Measurements from ENCODE around the gene RAVER2.
"Not testable (repeated sequence)": the region's sequence is repeated elsewhere in the genome, so short reads cannot be mapped to it uniquely, and the experiment has no call there.

The RAVER2 gene

GRCh38 chr1:64748222-64748621 lies 3.3 kb downstream of the RAVER2 start:
- no peak for DNase-seq

- no peak for DNase-seq
Measured at GRCh38 chr1:64748706-64749105, 3.8 kb downstream of the RAVER2 start.

- no peak for DNase-seq
Measured at GRCh38 chr1:64750092-64750491, 5.2 kb downstream of the RAVER2 start.

- DNase-seq, result no peak
Measured at GRCh38 chr1:64750875-64751274, 6.0 kb downstream of the RAVER2 start.

GRCh38 chr1:64754173-64754572 lies 9.3 kb downstream of the RAVER2 start:
- no peak for DNase-seq

GRCh38 chr1:64755361-64755760 lies 10.5 kb downstream of the RAVER2 start:
- no peak for DNase-seq

- DNase-seq, result no peak
Measured at GRCh38 chr1:64756770-64757169, 11.9 kb downstream of the RAVER2 start.

GRCh38 chr1:64757213-64757612 lies 12.3 kb downstream of the RAVER2 start:
- no peak for DNase-seq

- no peak for DNase-seq
Measured at GRCh38 chr1:64758233-64758632, 13.4 kb downstream of the RAVER2 start.

- no peak for DNase-seq
Measured at GRCh38 chr1:64759968-64760367, 15.1 kb downstream of the RAVER2 start.

- no peak for DNase-seq
Measured at GRCh38 chr1:64765012-64765411, 20.1 kb downstream of the RAVER2 start.

- DNase-seq, result no peak
Measured at GRCh38 chr1:64765826-64766225, 21.0 kb downstream of the RAVER2 start.

GRCh38 chr1:64766429-64766828 lies 21.6 kb downstream of the RAVER2 start:
- no peak for DNase-seq

- no peak for DNase-seq
Measured at GRCh38 chr1:64769482-64769881, 24.6 kb downstream of the RAVER2 start.

GRCh38 chr1:64769971-64770370 lies 25.1 kb downstream of the RAVER2 start:
- DNase-seq, result no peak

- not testable (repeated sequence) for DNase-seq
Measured at GRCh38 chr1:64773306-64773705, 28.4 kb downstream of the RAVER2 start.

- no peak for DNase-seq
Measured at GRCh38 chr1:64775113-64775512, 30.2 kb downstream of the RAVER2 start.

GRCh38 chr1:64782044-64782443 lies 37.2 kb downstream of the RAVER2 start:
- DNase-seq, result not testable (repeated sequence)

GRCh38 chr1:64782848-64783247 lies 38.0 kb downstream of the RAVER2 start:
- DNase-seq, result not testable (repeated sequence)

- no peak for DNase-seq
Measured at GRCh38 chr1:64790832-64791487, 46.1 kb downstream of the RAVER2 start.

GRCh38 chr1:64798872-64799271 lies 54.0 kb downstream of the RAVER2 start:
- DNase-seq, result no peak

- DNase-seq, result no peak
Measured at GRCh38 chr1:64801851-64802523, 57.1 kb downstream of the RAVER2 start.

- DNase-seq, result no peak
Measured at GRCh38 chr1:64809309-64809708, 64.4 kb downstream of the RAVER2 start.

Data from amygdala (tissue), 56 donors.